Measurements from ENCODE around the gene TSPAN31.

Gene TSPAN31

GRCh38 chr12:57779736-57780135, 34.9 kb downstream of the TSPAN31 start:
- no peak overlapping the region for H3K4me3 ChIP-seq (ENCODE audit: low read depth, low read length)
- TF ChIP-seq, protein P1, sequence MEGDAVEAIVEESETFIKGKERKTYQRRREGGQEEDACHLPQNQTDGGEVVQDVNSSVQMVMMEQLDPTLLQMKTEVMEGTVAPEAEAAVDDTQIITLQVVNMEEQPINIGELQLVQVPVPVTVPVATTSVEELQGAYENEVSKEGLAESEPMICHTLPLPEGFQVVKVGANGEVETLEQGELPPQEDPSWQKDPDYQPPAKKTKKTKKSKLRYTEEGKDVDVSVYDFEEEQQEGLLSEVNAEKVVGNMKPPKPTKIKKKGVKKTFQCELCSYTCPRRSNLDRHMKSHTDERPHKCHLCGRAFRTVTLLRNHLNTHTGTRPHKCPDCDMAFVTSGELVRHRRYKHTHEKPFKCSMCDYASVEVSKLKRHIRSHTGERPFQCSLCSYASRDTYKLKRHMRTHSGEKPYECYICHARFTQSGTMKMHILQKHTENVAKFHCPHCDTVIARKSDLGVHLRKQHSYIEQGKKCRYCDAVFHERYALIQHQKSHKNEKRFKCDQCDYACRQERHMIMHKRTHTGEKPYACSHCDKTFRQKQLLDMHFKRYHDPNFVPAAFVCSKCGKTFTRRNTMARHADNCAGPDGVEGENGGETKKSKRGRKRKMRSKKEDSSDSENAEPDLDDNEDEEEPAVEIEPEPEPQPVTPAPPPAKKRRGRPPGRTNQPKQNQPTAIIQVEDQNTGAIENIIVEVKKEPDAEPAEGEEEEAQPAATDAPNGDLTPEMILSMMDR (IDR thresholded peaks at IDR 0.05; ENCODE audit: low read depth, low read length), result no peak

GRCh38 chr12:57780284-57780897, 35.6 kb downstream of the TSPAN31 start:
- no peak overlapping the region for H3K4me3 ChIP-seq (ENCODE audit: low read depth, low read length)

DNA sequence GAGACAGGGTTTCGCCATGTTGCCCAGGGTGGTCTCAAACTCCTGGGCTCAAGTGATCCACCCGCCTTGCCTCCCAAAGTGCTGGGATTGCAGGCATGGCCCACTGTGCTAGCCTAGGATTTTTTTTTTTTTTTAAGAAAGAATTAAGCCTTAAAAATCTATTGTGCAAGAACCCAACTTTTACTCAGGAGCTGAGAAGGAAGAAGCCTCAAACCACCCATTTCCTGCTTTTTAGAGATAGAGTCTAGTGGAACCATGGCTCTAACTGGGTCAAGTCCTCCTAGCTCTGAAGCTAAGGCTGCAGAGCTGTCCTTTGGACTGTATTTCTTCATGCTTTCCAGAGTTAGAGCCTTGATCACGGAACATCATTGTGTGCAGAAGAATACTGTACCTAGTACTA, 36.4 kb downstream of the TSPAN31 start:
- TF ChIP-seq, protein P1 (IDR thresholded peaks at IDR 0.05; ENCODE audit: low read depth, low read length), result no peak
- H3K4me3 ChIP-seq (ENCODE audit: low read depth, low read length), result no peak overlapping the region

More at GRCh38 chr12:57780284-57780897, 35.6 kb downstream of the TSPAN31 start:
- TF ChIP-seq, protein P1 (IDR thresholded peaks at IDR 0.05; ENCODE audit: low read depth, low read length), result no peak

- no peak overlapping the region for H3K4me3 ChIP-seq (ENCODE audit: low read depth, low read length)
These were observed 37.0 kb downstream of the TSPAN31 start for GRCh38 chr12:57781801-57782200.

DNA sequence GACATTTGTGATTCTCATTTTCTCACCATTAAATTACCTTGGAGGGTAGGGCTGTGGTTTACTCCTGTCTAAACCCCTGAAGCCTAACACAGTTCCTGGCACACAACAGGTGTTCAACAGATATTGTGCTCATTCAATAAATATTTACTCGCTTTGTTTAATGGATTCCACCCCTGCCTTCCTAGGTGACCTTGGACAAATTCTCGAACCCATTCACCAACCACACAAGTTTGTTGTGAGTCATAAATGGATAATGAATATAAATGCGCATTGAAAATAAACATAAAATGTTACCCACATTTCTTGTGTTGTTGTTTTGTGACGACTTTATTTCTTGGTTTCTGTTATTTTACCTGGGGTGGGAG, 37.4 kb downstream of the TSPAN31 start:
- peak overlapping the region; percentile 100 for H3K4me3 ChIP-seq (ENCODE audit: low read depth, low read length)
- TF ChIP-seq, protein P1 (IDR thresholded peaks at IDR 0.05; ENCODE audit: low read depth, low read length), result no peak

More at GRCh38 chr12:57781801-57782200, 37.0 kb downstream of the TSPAN31 start:
- TF ChIP-seq, protein P1 (IDR thresholded peaks at IDR 0.05; ENCODE audit: low read depth, low read length), result no peak

- H3K4me3 ChIP-seq (ENCODE audit: low read depth, low read length), result peak within 1 kb of the TSS; percentile 100
These were observed 38.0 kb downstream of the TSPAN31 start, which contains the start of gene TSFM for GRCh38 chr12:57782608-57783465. Gene TSFM, plus strand, starts transcription at chr12:57782787. Its CDS starts 15 bp downstream, at chr12:57782802.

More at GRCh38 chr12:57782608-57783465, 38.0 kb downstream of the TSPAN31 start, which contains the start of gene TSFM:
- TF ChIP-seq, protein P1 (IDR thresholded peaks at IDR 0.05; ENCODE audit: low read depth, low read length), result peak; percentile 77

Data from WI38 (cell line).